ENCODE results near the gene RAET1E.
A peak's percentile ranks its signal among the peaks of the same experiment; 100 is the strongest.
"Not testable (repeated sequence)": the region's sequence is repeated elsewhere in the genome, so short reads cannot be mapped to it uniquely, and the experiment has no call there.

Gene RAET1E

GRCh38 chr6:149909701-149910470 lies 12.0 kb upstream of the RAET1E start:
- no peak for DNase-seq (ENCODE audit: low spot score)

- not testable (repeated sequence) for DNase-seq (ENCODE audit: low spot score)
These were observed 10.6 kb upstream of the RAET1E start for GRCh38 chr6:149908480-149908879.

GRCh38 chr6:149907317-149907716 lies 9.4 kb upstream of the RAET1E start:
- DNase-seq (ENCODE audit: low spot score): no peak

DNA sequence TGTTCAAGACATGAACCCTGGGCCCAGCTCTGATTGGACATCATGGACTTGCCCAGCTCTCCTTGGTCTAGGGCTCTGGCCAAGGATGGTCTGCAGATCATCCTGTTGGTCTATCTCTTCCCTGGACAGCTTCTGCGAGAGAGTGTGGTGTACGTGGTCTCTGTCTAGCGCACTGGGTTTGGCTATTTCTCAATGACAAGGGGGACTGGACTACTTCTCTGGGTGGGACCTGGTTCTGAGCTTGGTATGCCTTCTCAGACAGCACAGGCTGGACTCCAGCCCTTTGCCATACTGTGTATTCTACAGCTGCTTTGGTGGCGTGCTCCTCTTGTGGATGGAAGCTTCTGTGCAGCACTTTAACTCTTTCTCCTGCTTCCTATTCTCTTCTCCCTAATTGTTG lies 8.5 kb upstream of the RAET1E start:
- DNase-seq (ENCODE audit: low spot score): no peak

DNA sequence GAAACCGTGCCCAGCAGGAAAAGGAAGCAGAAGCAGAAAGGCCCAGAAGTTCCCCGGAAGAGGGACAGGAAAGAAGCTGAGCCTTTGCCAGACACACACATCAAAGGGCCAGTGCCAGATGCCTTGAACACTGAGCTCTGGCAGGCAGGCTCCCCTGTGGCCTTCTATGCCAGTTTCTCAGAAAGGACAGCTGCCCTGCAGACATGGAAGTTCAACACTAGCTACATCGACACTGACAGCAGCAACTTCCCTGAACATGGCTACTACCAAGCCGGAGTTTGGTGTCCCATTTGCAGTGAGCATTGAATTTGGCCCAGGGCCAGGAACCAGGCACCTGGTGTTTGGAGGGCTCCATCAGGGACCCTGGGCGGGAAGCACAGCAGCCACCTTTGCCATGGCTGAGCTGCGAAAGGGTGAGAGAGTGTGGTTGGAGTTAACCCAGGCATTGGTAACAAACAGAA lies 8.0 kb upstream of the RAET1E start:
- DNase-seq (ENCODE audit: low spot score): peak; percentile 17

- DNase-seq (ENCODE audit: low spot score): no peak
These were observed 7.5 kb upstream of the RAET1E start for GRCh38 chr6:149905371-149905910.

- no peak for DNase-seq (ENCODE audit: low spot score)
These were observed 6.9 kb upstream of the RAET1E start for GRCh38 chr6:149904661-149905370.

GRCh38 chr6:149903938-149904611 lies 6.2 kb upstream of the RAET1E start:
- no peak for DNase-seq (ENCODE audit: low spot score)

DNA sequence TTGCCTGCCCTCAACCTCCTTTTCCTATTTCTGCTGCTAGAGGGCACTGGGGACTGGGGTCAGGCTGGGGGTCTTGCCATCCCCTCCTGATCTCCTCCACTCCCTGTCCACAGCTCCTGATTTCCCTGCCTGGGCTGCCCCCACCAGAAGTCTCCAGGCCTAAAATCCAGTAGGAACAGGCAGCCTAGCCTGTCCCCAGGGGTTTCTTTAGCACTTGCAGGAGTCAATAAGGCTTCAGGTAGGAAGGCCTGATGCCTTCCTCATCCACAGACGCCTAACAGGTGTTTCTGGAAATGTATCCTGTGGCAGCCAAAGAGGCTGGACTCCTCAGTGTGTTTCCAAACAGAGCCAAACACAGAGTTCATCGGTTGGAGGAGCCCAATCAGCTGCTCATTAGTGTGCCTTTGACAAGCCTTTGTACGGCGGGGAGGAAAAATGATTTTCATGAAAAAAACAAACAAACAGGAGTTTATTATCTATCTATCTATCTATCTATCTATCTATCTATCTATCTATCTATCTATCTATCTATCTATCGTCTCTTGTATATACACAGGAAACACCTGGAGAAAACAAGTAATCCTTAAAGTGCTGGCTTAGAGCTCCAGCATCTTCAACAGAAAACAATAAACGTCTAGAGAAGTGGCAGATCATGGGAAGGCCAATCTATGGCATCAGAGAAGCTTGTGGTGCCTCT lies 3.7 kb upstream of the RAET1E start:
- DNase-seq (ENCODE audit: low spot score): no peak

DNA sequence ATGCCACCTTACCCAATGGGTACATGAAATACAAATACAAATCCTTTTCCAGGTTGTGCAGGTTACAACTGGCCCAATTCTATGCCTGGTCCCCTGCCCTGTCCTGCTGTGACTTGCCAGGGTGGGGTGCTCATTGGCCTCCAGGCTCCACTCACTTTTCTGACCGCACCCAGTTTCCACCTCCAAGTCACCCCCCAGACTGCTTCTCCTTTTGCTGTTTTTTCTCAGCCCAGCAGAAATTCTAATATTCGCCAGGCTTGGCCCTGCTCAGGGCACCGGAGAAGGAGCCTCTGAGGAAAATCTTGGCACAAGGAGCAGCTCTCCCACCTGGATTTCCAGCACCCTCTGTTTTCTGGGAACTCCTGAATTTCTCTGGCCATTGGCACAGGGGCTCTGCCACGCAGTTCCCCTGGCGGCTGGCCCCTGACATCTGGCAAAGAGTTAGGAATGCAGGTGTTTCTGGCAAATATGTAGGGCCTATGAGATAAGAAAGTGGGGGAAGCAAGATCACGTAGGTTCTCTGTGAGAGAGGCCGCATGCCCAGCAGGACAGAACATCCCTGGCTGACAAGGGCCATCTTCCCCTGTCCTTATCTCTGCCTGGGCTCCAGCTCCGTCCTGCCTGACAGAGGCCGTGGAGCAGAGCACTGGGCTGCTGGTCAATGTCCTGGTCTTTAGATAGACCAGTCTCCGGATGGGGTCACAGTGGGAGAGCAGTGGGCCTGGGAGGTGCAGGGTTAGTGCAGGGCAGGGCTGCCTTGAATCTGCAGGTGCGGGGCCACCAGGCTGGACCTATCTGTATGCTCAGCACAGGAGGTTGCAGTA lies 2.9 kb upstream of the RAET1E start:
- DNase-seq (ENCODE audit: low spot score): no peak

DNA sequence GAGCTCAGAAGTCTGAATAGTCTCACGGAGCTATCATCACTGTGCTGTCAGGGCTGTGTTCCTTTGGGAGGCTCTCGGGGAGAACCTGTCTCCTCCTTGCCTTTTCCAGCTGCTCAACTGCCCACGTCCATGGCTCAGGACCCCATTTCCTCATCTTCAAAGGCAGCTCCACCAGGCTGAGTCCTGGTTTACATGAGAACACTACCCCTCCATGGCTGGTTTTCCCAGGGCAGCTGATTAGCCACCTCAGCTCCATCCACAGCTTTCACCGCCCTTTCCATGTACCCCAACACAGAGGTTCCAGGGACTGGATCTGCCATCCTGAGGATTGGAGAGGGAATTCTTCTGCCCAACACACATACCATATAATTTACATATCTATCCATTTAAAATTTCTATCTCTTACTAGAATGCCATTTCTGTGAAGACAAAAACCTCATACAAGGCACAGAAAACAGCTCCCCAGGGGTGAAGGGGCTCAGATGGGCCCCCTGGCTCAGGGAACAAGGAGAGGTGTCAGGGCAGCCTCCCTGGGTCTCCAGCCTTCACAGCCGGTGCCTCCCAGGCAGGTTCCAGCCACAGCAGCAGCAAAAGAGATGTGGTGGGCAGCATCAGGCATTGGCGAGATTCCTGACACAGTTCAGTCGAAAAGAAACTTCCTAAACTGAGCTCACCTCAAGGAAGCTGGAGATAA lies 2.2 kb upstream of the RAET1E start:
- no peak for DNase-seq (ENCODE audit: low spot score)

GRCh38 chr6:149899486-149899885 lies 1.6 kb upstream of the RAET1E start:
- DNase-seq (ENCODE audit: low spot score): no peak

DNA sequence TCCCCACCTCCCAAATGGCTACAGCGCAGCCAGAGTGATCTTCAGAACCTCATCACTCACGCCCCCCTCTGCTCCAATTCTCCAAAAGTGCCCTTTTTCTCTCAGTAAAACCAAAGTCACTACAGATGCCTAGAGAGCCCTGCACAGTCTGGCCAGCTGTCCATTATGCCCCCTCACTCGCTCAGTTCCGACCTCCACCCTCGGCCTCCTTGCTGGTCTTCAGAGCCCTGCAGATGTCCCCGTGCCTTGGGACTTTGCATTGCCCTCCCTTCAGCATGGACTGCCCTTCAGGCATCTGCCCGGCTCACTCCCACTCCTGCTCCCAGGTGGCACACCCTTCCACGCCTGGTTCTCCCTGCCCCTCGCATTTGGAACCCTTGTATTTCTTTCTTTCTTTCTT lies 1.1 kb upstream of the RAET1E start:
- peak; percentile 37 for DNase-seq (ENCODE audit: low spot score)

DNA sequence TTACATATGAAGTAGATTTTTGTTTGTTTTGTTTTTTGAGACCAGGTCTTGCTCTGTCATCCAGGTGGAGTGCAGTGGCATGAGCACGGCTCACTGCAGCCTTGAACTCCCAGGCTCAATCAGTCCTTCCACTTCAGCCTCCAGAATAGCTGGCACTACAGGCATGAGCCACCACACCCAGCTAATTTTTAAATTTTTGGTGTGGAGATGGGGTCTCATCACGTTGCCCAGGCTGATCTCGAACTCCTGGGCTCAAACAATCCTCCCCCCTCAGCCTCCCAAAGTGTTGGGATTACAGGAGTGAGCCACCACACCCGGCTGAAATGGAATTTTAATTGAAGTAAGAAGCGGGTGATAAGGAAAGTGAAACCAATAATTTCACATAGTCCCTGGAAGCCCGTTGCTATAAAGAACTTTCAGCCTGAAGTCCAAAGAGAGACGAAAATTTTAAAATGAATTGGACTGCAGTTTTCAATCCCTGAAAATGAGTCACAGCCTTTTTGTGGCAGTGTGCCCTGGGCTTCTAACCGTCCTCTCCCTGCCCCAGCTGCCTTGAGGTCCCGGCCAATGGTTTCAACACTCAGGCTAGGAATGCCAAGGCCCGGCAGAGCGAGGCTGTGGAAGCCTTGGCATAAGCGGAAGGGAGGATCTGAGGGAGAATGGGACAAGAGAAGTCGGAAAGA lies 757 bp downstream of the RAET1E start:
- DNase-seq (ENCODE audit: low spot score): no peak

- no peak for DNase-seq (ENCODE audit: low spot score)
These were observed 1.4 kb downstream of the RAET1E start for GRCh38 chr6:149896491-149896890.

- DNase-seq (ENCODE audit: low spot score): no peak
These were observed 2.1 kb downstream of the RAET1E start for GRCh38 chr6:149895833-149896271.

- peak; percentile 39 for DNase-seq (ENCODE audit: low spot score)
These were observed 2.8 kb downstream of the RAET1E start for GRCh38 chr6:149895048-149895590.

GRCh38 chr6:149891864-149892263 lies 6.0 kb downstream of the RAET1E start:
- not testable (repeated sequence) for DNase-seq (ENCODE audit: low spot score)

DNA sequence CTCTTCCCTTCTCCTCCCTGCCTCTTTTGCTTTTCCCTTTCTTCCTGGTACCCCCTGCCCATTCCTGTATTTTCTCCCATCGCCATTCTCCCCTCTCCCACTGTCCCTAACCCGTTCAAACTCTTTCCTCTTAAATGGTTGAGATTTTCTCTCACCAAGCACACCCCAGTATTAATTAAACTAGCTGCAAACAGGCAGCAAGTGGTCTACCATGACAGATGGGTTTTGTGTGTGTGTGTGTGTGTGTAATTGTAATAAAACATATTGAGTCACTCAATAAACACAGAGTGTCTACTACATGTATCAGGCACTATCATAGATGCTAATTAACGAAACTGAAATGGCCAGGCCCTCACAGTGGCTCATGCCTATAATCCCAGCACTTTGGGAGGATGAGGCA lies 6.7 kb downstream of the RAET1E start:
- no peak for DNase-seq (ENCODE audit: low spot score)

DNA sequence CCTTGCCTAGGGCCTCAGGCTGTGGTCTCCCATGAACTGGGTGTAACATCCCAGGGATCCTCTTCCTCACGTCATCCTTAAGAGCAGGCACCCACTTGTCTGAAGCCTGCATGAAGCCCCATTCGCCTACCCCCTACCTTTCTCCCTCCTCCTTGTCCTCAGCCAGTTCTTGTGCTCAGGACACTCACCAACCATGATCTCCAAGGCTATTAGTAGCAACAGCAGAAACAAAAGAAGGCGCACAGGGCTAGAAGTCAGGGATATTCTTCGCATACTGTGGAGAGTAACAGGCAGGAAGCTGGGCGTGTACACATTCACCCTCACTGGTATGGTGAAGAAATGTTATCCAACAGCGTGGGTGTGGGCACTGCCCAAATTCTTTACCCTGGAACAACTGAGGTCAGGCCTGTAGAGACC lies 7.3 kb downstream of the RAET1E start:
- DNase-seq (ENCODE audit: low spot score): no peak

Data from ecto neural progenitor cell (in vitro differentiated cells).